IMR-90 (cell line): ENCODE results near the gene GPX3. TPM values are rescaled to one million over a fixed set of nuclear protein-coding genes. Genes with fewer than 3 reads are reported as not detected.
A peak's percentile ranks its signal among the peaks of the same experiment; 100 is the strongest.

Experiments used
- ATAC-seq: fragments of 200-7000 bp; cut with Tn5 transposase; 2 replicates; pipeline ENCODE4 v1.9.1; 2020; ENCODE audit warnings: low read depth, mild to moderate bottlenecking, moderate library complexity
- BruUV-seq: library from RNA; stranded (reverse); fragments of 400-500 nt; replicated peaks from 2 replicates; lab custom pipeline; 2021; lab: Mats Ljungman, UMichigan
- CTCF ChIA-PET: fragments of 300-600 bp; formaldehyde crosslinking; extraction: SDS; loops from one replicate; lab custom pipeline; 2021; ENCODE audit warnings: antibody characterized with exemption; lab: Yijun Ruan, JAX
- POLR2A ChIA-PET: fragments of 300-600 bp; sonication (Branson Sonifier 250); formaldehyde crosslinking; loops from one replicate; lab custom pipeline; 2022; ENCODE audit warnings: antibody characterized with exemption; ENCODE audit not compliant: unreplicated experiment; lab: Charles Lee
- DNase-seq: peaks from one replicate; pipeline ENCODE4 v3.0.0; 2013
- H2AFZ ChIP-seq: replicated peaks from 2 replicates; pipeline ENCODE3; 2013; ENCODE audit warnings: low read length, mild to moderate bottlenecking; ENCODE audit not compliant: poor library complexity
- H2AK5ac ChIP-seq: 2 replicates; pipeline ENCODE4 v1.6.1; 2013; ENCODE audit warnings: low read depth, low read length, inconsistent platforms
- H2AK9ac ChIP-seq: replicated peaks from 2 replicates; pipeline ENCODE3; 2013; ENCODE audit warnings: mild to moderate bottlenecking, low read depth, low read length, moderate library complexity; ENCODE audit not compliant: poor library complexity
- H2BK120ac ChIP-seq: 2 replicates; pipeline ENCODE4 v1.6.1; 2013; ENCODE audit warnings: low read depth, low read length, inconsistent platforms
- H2BK15ac ChIP-seq: 3 replicates; pipeline ENCODE4 v1.6.1; 2013; ENCODE audit warnings: low read depth, low read length, inconsistent platforms
- H2BK20ac ChIP-seq: 2 replicates; pipeline ENCODE4 v1.6.1; 2013; ENCODE audit warnings: low read depth, mild to moderate bottlenecking, inconsistent platforms, low read length, moderate library complexity
- H2BK5ac ChIP-seq: 2 replicates; pipeline ENCODE4 v1.6.1; 2013; ENCODE audit warnings: mild to moderate bottlenecking, low read depth, low read length, inconsistent platforms; ENCODE audit not compliant: poor library complexity, severe bottlenecking
- H3K14ac ChIP-seq: replicated peaks from 2 replicates; pipeline ENCODE4 v1.6.1; 2013; ENCODE audit warnings: low read depth, low read length, inconsistent platforms
- H3K18ac ChIP-seq: 2 replicates; pipeline ENCODE4 v1.6.1; 2013; ENCODE audit warnings: low read depth, low read length, control low read depth
- H3K23ac ChIP-seq: 2 replicates; pipeline ENCODE4 v1.6.1; 2013; ENCODE audit warnings: low read depth, low read length, inconsistent platforms
- H3K27ac ChIP-seq: 2 replicates; pipeline ENCODE4 v1.5.1; 2013; ENCODE audit warnings: mild to moderate bottlenecking, control low read depth, low read length; ENCODE audit not compliant: insufficient read depth
- H3K27me3 ChIP-seq: 2 replicates; pipeline ENCODE4 v1.6.1; 2013; ENCODE audit warnings: low read length; ENCODE audit not compliant: control insufficient read depth, insufficient read depth
- H3K36me3 ChIP-seq: 2 replicates; pipeline ENCODE4 v1.6.1; 2013; ENCODE audit warnings: low read length, mixed read lengths; ENCODE audit not compliant: control insufficient read depth, insufficient read depth
- H3K4ac ChIP-seq: 2 replicates; pipeline ENCODE4 v1.6.1; 2013; ENCODE audit warnings: low read depth, low read length, inconsistent platforms
- H3K4me1 ChIP-seq: 2 replicates; pipeline ENCODE4 v1.6.1; 2013; ENCODE audit warnings: low read length, mixed read lengths; ENCODE audit not compliant: control insufficient read depth, insufficient read depth
- H3K4me2 ChIP-seq: 2 replicates; pipeline ENCODE4 v1.6.1; 2013; ENCODE audit warnings: low read depth, mild to moderate bottlenecking, control low read depth, low read length, moderate library complexity
- H3K4me3 ChIP-seq: 2 replicates; pipeline ENCODE4 v1.5.1; 2013; ENCODE audit warnings: low read depth, mild to moderate bottlenecking, control low read depth, low read length, moderate library complexity; ENCODE audit not compliant: insufficient read depth
- H3K56ac ChIP-seq: 2 replicates; pipeline ENCODE4 v1.6.1; 2013; ENCODE audit warnings: low read length, inconsistent platforms; ENCODE audit not compliant: insufficient read depth; ENCODE audit errors: extremely low read depth
- H3K79me1 ChIP-seq, 2 experiments: 2 replicates each; pipeline ENCODE4 v1.6.1; 2013; ENCODE audit warnings: low read length in 2 of 2, inconsistent platforms in 1 of 2, low read depth in 1 of 2
- H3K9ac ChIP-seq: 2 replicates; pipeline ENCODE4 v1.6.1; 2013; ENCODE audit warnings: low read depth, low read length, control low read depth
- H3K9me1 ChIP-seq: 2 replicates; pipeline ENCODE4 v1.6.1; 2013; ENCODE audit warnings: low read length, inconsistent platforms; ENCODE audit not compliant: insufficient read depth
- H3K9me3 ChIP-seq: 2 replicates; pipeline ENCODE4 v1.6.1; 2013; ENCODE audit warnings: low read length; ENCODE audit not compliant: control insufficient read depth, insufficient read depth
- H4K20me1 ChIP-seq: 2 replicates; pipeline ENCODE4 v1.6.1; 2013; ENCODE audit warnings: low read length, inconsistent platforms; ENCODE audit not compliant: insufficient read depth
- H4K5ac ChIP-seq: 2 replicates; pipeline ENCODE4 v1.6.1; 2013; ENCODE audit warnings: mild to moderate bottlenecking, low read depth, low read length, control low read depth
- H4K8ac ChIP-seq, 2 experiments: 2 replicates each; pipeline ENCODE4 v1.6.1; 2013; ENCODE audit warnings: low read depth in 2 of 2, low read length in 2 of 2, control low read depth in 1 of 2, inconsistent platforms in 1 of 2
- H4K91ac ChIP-seq: 2 replicates; pipeline ENCODE4 v1.6.1; 2013; ENCODE audit warnings: low read depth, low read length, inconsistent platforms; ENCODE audit not compliant: insufficient read depth
- BHLHE40 ChIP-seq: fragments of 150-350 bp; IDR thresholded peaks from 2 replicates; pipeline ENCODE4 v1.6.1; 2016; ENCODE audit warnings: mild to moderate bottlenecking, low read depth, low read length
- CEBPB ChIP-seq: IDR thresholded peaks from 2 replicates; pipeline ENCODE4 v1.6.1; 2012; ENCODE audit warnings: low read depth, low read length, improper control_type of control experiment
- MXI1 ChIP-seq: IDR thresholded peaks from 2 replicates; pipeline ENCODE4 v1.6.1; 2012; ENCODE audit warnings: low read depth, mild to moderate bottlenecking, low read length, moderate library complexity, borderline replicate concordance
- WGBS, 2 experiments: methylation state at CpG; one replicate each; pipeline versions ENCODE4 v1.1.5 to v1.1.7; 2013; ENCODE audit warnings: missing lambda C conversion rate in 2 of 2; ENCODE audit not compliant: insufficient read length in 1 of 2; ENCODE audit errors: extremely low coverage in 2 of 2; 5-methylcytosine and 5-hydroxymethylcytosine counted together
- dilution Hi-C: fragments of 300-500 bp; cut with HindIII; formaldehyde crosslinking; loops from one replicate; pipeline ENCODE4 v1.14.3; 2018; ENCODE audit warnings: low sequenced_read_pairs; ENCODE audit not compliant: unreplicated experiment
- in situ Hi-C: fragments of 300-500 bp; cut with MboI; formaldehyde crosslinking; loops from 3 replicates; pipeline ENCODE4 v1.14.3; 2019; ENCODE audit warnings: low sequenced_read_pairs, inconsistent platforms, mixed read lengths
- intact Hi-C: fragments of 100-400 bp; cut with micrococcal nuclease; formaldehyde crosslinking; loops from 2 replicates; pipeline ENCODE4 v1.10.0; 2022
- polyA plus RNA-seq, 3 experiments: library from polyadenylated mRNA; depleted of rRNA; stranded (reverse); fragments of >200 nt; gene quantifications; 2 replicates each; pipeline ENCODE4 v1.2.3, GENCODE V29; 2012; ENCODE audit warnings: low replicate concordance in 1 of 3
- total RNA-seq: library from RNA; depleted of rRNA; stranded (reverse); fragments of >200 nt; gene quantifications from 2 replicates; pipeline ENCODE4 v1.2.3, GENCODE V29; 2012

GPX3 gene
- total and polyA plus RNA-seq, 2 of the 4 experiments (the other 2 are of a cell fraction) = 0.36 to 1.0 TPM

- Histone ChIP-seq H2BK15ac (peak overlapping the region; percentile 48; the same call in 2 of the 3 replicates), H4K8ac (peak overlapping the region in 1 of 2 experiments; percentile 73; a peak in 1 of 4 replicates), H3K4me3 (no peak overlapping the region), H3K9me1 (peaks cover 7% of the 10 kb centered on the region; the same call in 1 of the 2 replicates), H3K36me3 (no peaks in the 10 kb centered on the region), H3K18ac (peak overlapping the region; percentile 77), H3K79me1 (no peaks in the 10 kb centered on the region), H3K23ac (peak overlapping the region; percentile 29; the same call in 1 of the 2 replicates), H4K91ac (peak overlapping the region; percentile 32; the same call in 1 of the 2 replicates), H3K4me1 (peaks cover 12% of the 10 kb centered on the region; the same call in 1 of the 2 replicates), H2AFZ (peak overlapping the region; percentile 65), H3K27ac (peak overlapping the region; percentile 76; the same call in 1 of the 2 replicates), H2AK9ac (no peak overlapping the region), H2BK120ac (peak overlapping the region; percentile 58; the same call in 1 of the 2 replicates), H4K20me1 (no peaks in the 10 kb centered on the region), H3K27me3 (0 out of 2 replicates have a peak, but pooled peaks cover 2% of the 10 kb centered on the region), H3K14ac (0 out of 2 replicates have a peak overlapping the region, but pooled peaks have one; percentile 24), H2BK5ac (no peak overlapping the region), H3K9ac (no peak overlapping the region), H3K9me3 (no peaks in the 10 kb centered on the region), H3K4ac (peak overlapping the region; percentile 64), H4K5ac (peak overlapping the region; percentile 62; the same call in 1 of the 2 replicates), H3K4me2 (peak overlapping the region; percentile 41), H3K56ac (no peak overlapping the region; the same call in 1 of the 2 replicates), H2AK5ac (peak overlapping the region; percentile 47; the same call in 1 of the 2 replicates), H2BK20ac (peak overlapping the region; percentile 77; the same call in 1 of the 2 replicates)
- DNase-seq (peak; percentile 57), ATAC-seq (peak; percentile 72)
- ChIA-PET POLR2A (interaction anchor here (1.4 kb wide), 1 partner anchor 152 kb away, joined by 5 read pairs; the partner anchor contains the start of gene ANXA6), CTCF (interaction anchor here (0.8 to 1.6 kb wide), 3 partner anchors 10 to 159 kb away, joined by 3 to 5 read pairs (median 3); no protein-coding TSS in a partner anchor)
- in situ Hi-C loops (no loop called here), intact Hi-C loops (no loop called here), dilution Hi-C loops (no loop called here)
- BruUV-seq = no TSS peak
- 17% methylated on average over 2 of the region's 7 CpGs; no CpG with 5 or more reads in 1 of the 2 experiments for WGBS, 2 experiments
- TF ChIP-seq CEBPB (no peak), BHLHE40 (peak; percentile 92), MXI1 (no peak)
These were observed 14.3 kb upstream of the GPX3 start for GRCh38 chr5:151005950-151006576.
